OCI-LY1 (cell line): ENCODE results near the gene MAGEA12.
"Not testable (repeated sequence)": the region's sequence is repeated elsewhere in the genome, so short reads cannot be mapped to it uniquely, and the experiment has no call there.

Experiments used
- CTCF ChIP-seq: fragments of 200-600 bp; sonication (generic), shearing (Covaris generic); IDR thresholded peaks from 2 replicates; pipeline ENCODE4 v1.5.1; 2017; ENCODE audit warnings: mild to moderate bottlenecking, antibody characterized with exemption, low read length, moderate library complexity, mixed read lengths
- EZH2 ChIP-seq: fragments of 200-600 bp; sonication (generic), shearing (Covaris generic); IDR thresholded peaks from 2 replicates; pipeline ENCODE4 v1.8.0; 2017; ENCODE audit warnings: borderline replicate concordance, mixed run types, mild to moderate bottlenecking, antibody characterized with exemption, low read length, moderate library complexity, mixed read lengths

GRCh38 chrX:152759544-152759943 lies 26.0 kb downstream of the MAGEA12 start:
- not testable (repeated sequence) for TF ChIP-seq CTCF, EZH2
